HTR-8/SVneo (cell line): Measurements from ENCODE around the gene NINJ2.
A peak's percentile ranks its signal among the peaks of the same experiment; 100 is the strongest.

Experiments used
- DNase-seq: peaks from one replicate; pipeline ENCODE4 v3.0.0; 2011; ENCODE audit warnings: low spot score, mixed read lengths; ENCODE audit not compliant: insufficient read length
- FAIRE-seq: peaks from 2 replicates; lab custom pipeline; 2011; peaks lifted over from hg19 to GRCh38; lab: Jason Lieb, UNC

NINJ2 gene

DNA sequence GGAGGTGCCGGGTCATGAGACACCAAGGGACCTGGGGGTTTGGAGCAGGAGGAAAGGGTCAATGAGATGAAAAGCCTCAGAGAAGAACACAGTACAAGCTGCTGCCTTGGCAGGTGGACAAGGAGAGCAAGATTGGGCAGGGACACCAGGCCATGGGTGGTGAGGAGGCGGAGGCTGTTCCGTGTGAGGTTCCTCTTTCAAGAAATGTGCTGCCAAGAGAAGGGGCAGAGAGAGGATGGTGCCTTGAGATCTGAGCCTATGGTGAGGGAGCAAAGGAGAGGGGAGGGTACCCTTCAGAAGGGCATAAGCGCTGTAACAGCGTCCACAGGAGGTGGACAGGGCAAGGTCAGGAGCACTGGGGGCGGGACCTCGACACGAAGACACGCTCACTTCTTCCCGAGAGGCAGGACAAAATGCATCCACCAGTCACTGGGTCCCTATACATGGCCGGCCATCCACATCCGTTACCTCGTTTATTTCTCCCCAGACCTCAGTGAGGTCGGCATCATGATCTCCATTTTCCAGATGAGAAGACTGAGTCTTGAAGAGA, 103.3 kb downstream of the NINJ2 start:
- FAIRE-seq (peak; percentile 31), DNase-seq (no peak)

DNA sequence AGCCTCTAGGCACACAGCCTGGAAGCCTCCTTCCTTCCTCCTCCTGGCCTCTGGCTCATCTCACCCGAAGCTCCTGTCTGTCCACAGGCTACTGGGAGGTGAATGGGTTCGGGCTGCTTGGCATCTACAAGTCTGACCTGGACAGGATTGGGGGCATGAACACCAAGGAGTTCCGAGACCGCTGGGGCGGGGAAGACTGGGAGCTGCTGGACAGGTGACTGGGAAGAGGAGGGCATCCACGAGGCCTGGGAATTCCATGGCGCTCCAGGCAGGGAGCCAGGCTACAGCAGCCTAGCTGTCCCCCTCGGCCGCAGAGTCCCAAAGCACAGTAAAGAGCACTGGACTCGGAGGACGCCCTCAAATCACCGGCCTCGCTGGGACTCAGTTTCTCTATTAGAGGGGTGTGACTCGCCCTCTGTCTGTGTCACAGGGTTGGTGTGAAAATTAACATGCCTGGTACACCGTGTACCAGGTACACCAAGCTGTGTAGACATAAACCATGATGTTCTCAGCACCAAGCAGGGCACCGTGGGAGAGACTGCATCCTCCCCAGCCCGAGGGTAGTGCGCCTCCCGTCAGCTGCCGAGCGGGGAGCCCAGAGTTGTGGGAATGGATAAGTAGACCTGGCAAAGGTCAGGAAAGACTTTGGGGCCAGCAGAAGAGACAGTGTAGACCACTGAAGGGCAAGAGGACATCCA, 103.9 kb downstream of the NINJ2 start:
- FAIRE-seq: no peak
- no peak for DNase-seq

DNA sequence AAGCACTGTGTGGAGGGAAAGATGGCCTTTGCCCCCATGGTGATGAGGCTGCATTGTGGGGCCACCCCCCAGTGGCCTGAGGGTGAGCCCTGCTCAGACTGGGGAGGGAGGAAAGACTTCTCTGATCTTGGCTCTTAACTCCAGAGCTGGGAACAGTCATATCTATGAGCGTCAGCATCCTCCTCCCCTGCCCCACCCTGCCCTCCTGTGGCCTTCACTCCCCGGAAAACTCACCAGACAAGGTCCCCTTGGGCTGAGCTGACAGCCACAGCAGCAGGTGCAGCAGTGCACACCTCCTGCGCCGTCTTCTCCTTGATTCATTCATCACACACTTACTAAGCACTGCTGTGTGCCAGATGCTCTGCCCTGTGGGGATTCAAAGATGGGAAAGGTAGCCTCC, 104.7 kb downstream of the NINJ2 start:
- DNase-seq (no peak), FAIRE-seq (no peak)

DNA sequence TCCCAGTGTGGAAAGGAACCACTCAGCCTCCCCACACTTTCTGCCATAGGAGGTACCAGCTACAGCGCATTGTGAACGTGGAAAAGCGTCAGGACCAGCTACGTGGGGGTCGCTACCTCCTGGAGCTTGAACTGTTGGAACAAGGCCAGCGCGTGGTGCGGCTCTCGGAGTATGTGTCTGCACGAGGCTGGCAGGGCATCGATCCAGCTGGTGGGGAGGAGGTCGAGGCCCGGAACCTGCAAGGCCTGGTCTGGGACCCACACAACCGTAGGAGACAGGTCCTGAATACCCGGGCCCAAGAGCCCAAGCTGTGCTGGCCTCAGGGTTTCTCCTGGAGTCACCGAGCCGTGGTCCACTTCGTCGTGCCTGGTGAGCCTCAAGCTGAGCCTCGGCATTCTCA, 106.7 kb downstream of the NINJ2 start:
- no peak for FAIRE-seq

DNA sequence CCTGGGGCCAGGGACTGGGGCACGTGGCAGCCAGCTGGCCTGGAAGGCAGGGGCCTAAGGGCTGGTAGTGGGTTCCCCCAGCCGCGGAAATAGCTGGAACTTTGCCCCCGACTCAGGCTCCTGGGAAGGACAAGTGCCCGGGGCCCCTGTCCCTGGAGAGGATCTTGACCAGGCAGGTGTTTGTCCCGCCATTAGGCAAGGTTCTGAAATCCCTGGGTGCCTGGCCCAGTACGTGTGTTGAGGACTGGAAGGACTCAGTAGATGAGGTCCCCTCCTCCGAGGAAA, 109.3 kb downstream of the NINJ2 start:
- no peak for FAIRE-seq
- no peak for DNase-seq

More for the DNA sequence above, 106.7 kb downstream of the NINJ2 start:
- DNase-seq: no peak

DNA sequence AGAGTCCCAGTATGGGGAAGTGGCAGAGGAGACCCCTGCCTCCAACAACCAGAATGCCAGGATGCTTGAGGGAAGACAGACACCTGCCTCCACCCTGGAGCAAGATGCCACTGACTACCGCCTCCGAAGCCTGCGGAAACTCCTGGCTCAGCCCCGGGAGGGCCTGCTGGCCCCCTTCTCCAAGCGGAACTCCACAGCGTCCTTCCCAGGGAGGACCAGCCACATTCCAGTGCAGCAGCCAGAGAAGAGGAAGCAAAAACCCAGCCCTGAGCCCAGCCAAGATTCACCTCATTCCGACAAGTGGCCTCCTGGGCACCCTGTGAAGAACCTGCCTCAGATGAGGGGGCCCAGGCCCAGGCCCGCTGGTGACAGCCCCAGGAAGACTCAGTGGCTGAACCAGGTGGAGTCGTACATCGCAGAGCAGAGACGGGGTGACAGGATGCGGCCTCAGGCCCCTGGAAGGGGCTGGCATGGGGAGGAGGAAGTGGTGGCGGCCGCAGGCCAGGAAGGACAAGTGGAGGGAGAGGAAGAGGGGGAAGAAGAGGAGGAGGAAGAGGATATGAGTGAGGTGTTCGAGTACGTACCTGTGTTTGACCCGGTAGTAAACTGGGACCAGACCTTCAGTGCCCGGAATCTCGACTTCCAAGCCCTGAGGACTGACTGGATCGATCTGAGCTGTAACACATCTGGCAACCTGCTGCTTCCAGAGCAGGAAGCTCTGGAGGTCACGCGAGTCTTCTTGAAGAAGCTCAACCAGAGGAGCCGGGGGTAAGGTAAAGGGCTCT, 109.8 kb downstream of the NINJ2 start:
- DNase-seq (no peak), FAIRE-seq (no peak)

DNA sequence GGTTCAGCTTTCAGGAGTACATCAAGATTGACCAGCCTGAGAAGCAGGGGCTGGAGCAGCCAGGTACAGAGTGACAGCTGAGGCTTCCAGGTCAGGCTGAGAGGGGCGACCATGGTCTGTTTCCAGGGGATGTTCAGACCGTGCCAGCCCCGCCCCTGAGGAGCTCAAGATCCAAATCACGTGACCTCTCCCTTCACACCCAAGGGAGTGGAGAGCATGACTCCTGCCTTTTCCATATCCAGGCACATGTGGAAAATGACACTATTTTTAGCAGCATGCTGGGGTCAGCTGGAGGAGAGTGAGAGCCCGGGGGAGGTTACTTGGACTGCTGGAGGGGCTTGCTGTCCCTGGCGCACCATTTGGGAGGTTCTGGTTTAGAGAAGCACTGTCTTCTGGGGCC, 110.8 kb downstream of the NINJ2 start:
- no peak for FAIRE-seq
- no peak for DNase-seq

DNA sequence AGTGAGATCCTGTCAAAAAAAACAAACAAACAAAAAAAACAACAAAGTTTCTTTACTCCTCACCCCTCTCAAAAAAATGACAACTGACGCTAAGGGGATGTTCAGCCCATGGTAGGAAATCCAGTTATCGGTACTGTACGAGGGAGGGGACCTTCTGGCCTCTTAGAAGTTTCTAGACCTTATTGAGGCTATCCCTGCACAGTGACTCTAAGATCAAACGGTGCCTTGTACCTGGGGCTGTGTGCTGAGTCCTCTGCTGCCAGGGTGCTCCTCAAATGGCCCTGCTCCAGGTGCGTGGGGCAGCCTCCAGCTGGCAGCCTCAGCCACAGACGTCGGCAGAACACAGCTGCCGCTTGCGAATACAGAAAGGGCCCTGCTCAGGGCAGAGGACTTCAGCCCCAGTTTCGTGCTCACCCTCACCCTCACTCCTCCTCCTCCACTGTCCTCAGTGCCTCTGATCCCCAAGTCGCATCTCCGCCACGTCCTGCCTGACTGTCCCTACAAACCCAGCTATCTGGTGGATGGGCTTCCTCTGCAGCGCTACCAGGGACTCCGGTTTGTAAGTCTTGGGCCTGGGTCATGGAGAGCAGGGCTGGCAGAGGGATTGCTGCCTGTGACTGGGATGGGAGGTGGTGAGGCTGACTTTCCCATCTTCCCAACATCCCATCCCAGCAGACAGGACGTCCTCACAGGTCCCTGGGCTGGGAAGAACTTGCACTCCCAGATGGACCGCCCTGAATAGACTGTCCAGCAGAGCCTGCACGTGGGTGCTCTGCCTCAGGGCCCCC, 112.6 kb downstream of the NINJ2 start:
- FAIRE-seq (no peak), DNase-seq (no peak)

DNA sequence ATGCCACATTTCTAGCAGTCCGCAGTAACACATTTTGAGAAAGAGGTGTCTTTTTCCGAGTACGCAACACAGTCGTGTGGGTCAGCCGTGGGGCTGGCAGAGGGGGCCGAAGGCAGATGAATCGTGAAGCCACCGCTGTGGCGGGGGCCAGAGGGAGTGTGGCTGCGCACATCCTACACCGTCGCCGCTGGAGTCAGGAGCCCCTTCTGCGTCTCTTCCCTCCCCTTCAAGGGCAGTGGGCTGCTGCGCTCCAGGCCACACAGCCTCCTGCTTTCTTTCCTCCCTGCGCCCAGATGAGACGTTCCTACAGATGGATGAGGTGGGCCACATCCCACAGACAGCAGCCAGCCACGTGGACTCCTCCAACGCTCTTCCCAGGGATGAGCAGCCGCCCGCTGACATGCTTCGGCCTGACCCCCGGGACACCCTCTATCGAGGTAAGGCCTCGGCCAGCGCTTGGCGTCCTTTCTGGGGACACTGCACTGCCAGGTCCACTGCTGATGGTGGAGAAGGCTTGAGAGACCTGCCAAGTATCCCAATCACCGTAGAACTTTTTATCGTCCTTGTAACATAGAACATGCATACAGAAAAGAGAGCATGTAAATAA, 113.7 kb downstream of the NINJ2 start:
- no peak for FAIRE-seq
- no peak for DNase-seq

DNA sequence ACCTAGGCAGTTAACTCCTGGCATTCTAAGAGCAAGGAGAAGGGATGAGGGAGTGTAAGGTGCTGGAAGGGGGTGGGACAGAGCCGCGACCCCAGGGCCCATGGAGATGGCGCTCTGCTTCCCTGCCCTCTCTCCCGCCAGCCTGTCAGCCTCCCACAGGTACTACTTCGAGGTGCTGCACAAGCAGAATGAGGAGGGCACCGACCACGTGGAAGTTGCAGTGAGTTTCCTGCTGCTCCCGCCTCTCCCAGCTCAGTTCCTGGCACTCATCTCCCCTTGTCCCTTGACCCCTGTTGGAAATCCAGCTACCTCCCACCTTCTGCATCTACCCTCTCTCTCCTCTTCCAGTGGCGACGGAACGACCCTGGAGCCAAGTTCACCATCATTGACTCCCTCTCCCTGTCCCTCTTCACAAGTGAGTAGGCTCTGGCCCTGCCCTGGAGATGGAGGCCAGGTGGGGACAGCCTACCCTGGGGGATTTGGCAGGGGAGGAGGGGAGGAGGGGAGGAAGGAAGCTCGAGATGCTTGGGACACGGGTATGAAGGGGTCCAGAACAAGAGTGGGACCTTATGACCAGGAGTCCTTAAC, 115.3 kb downstream of the NINJ2 start:
- no peak for DNase-seq
- FAIRE-seq: no peak

DNA sequence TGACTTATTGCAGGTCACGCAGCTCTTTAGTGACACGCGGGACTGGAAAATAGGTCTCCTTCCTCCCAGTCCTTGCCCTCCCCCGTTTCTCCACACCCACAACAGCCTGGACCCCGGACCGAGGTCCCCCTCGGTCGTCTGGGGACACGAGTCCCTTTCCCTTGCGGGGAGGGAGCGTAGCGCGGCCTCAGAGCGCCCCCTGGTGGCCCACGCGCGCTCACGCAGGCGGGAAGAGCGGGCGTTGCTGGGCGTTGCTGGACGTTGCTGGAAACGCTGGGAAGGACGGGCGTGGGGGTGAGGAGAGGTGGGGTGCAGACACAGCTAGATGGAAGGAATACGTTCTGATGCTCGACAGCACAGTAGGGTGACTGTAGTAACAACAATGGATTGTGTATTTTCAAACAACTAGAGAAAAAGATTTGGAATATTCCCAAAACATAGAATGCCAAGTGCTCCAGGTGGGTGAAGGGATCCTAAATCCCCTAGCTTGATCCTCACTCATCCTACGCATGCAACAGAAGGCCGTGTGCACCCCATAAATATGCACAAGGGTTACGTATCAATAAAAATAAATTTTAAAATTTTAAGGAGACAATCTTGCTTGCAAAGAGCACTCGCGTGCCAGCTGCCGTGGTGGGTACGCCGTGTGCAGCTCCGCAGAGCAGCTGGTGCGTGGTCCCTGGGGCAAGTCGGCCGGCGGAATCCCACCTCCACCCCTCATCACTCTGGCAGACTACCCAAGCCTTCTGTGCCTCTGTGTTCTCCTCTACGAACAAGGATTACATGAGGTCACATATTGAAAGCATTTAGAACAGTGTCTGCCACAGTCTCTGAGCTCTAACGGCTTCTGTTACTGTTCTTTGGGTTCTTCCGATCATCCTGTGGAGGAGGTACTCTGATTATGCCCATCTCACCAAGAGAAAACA, 116.1 kb downstream of the NINJ2 start:
- FAIRE-seq: peak; percentile 91

DNA sequence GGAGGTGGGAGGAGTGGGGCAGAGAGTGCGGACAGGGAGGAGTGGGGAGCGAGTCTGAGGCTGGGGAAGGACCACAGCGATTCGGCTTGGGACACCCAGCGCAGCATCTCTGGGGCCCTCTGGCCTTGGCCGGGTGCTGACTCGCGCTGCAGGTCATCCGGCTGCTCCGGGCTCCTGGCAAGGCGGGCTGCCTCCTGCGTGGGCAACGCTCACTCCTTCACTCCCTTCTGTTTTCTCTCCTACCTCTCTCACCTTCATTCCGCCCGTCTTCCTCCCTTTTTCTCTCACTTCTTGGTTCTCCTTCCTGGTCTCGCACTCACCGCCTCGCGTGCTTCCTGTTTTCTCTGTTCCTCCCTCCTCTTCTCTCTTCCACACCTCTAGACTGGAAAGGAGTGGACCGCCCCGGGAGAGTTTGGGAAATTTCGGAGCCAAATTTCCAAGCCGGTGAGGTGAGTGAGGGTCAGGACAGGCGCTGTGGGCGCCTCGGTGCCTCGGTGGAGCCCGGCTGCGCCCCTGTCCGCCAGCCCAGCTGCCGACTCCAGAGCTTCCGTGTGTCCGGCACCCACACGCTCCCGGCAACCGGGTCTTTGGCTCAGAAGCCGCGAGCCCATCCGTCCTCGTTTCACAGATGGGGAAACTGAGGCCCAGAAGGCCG, 116.9 kb downstream of the NINJ2 start:
- no peak for DNase-seq
- no peak for FAIRE-seq

More for the DNA sequence above, 116.1 kb downstream of the NINJ2 start:
- peak; percentile 89 for DNase-seq

DNA sequence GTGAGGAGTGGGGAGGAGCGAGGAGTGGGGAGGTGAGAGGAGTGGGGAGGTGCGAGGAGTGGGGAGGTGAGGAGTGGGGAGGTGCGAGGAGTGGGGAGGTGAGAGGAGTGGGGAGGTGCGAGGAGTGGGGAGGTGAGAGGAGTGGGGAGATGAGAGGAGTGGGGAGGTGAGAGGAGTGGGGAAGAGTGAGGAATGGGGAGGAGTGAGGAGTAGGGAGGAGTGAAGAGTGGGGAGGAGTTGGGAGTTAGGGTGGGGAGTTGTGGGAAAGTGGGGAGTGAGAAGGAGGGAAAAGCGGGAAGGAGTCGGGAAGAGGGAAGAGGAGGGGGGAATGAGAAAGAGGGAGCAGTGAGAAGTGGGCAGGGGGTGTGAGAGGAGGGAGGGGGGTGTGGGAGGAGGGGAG, 117.4 kb downstream of the NINJ2 start:
- FAIRE-seq: no peak
- DNase-seq: no peak

DNA sequence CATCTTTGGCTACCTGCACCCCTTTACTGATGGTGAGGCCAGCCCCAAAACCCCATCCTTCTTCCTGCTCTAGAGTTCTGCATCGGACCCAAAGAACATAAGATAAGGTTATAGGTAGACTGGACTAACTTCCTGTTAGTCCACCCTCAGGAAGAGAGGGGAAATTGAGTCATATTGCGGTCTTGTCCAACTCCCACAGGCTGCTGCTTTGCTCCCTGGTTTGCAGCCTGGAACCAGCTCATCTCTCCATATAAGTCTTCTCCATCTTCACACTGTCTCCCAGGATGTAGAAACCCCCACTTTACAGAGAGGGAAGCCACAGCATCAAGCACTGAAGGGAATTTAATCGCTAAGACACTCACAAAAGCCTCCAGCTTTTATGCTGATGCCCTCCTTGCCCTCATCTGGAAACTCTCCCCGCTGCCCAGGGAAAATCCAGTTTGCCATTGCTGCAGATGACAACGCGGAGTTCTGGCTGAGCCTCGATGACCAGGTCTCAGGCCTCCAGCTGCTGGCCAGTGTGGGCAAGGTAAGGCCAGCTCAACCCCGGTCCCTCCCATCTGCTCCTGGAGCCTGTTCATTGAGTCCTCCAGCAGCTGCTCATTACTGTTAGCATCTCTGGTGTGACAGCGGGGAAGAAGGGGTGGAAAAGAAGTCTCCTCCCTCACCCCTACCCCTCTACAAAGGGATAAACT, 118.2 kb downstream of the NINJ2 start:
- DNase-seq: no peak
- FAIRE-seq: no peak

DNA sequence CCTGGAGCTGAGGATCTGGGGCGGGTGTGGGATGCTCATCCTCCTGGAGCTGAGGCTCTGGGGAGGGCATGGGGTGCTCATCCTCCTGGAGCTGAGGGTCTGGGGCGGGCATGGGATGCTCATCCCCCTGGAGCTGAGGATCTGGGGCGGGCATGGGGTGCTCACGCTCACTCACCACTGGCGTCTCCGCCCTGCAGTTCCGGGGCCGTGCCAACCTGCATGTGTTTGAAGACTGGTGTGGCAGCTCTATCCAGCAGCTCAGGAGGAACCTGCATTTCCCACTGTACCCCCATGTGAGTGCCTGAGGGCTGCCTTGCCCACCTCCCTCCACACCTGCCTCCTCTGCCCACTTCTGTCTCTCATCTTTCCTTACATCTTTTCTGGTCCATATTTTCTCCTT, 119.1 kb downstream of the NINJ2 start:
- FAIRE-seq (no peak), DNase-seq (no peak)

DNA sequence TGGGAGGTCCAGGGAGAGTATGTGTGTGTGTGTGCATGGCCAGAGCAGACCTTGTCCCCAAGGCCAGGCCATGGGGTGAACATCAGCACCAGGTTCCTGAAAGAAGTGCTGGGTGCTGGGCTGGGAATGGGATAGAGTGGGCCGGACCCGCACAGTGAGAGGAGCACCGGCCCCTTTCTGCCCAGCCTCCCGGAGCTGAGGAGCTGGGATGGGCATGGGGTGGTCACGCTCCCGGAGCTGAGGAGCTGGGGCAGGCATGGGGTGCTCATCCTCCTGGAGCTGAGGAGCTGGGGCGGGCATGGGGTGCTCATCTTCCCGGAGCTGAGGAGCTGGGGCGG, 120.2 kb downstream of the NINJ2 start:
- DNase-seq: no peak
- FAIRE-seq: no peak

DNA sequence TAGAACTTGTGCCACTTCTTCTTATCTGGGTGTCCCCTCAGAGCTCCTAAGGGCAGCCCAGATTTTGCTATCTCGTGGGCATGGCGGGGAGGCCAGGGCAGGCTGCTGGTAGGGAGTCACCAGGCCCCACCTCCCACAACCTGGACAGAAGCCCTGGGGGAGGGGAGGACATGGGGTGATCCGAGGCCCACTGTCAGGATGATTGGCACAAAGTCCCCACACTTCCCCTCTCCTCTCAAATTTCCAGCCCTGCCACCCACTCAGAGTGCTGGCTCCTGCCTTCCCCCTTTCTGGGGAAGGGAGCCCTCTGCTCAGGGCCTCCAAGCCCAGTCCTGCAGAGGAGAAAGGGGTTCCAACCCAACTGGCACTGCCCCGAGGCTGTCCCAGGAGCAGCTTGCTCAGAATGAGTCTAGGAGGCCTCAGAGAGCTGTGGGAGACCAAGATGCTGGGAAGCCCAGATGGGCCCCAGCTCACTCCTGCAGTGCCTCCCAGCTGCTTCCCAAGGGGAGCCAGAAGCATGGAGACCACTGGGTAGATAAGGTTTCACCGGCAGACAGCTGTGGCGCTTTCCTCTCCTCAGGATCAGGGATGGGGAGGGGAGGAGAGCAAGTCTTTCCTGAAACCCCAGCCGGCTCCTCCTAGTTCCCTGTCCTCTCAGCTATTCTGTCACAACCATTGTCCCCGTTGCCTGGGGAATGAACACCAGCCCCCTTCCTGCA, 120.7 kb downstream of the NINJ2 start:
- no peak for DNase-seq
- no peak for FAIRE-seq
